ENCODE results near the gene OR10K1.
"Not testable (repeated sequence)": the region's sequence is repeated elsewhere in the genome, so short reads cannot be mapped to it uniquely, and the experiment has no call there.

Gene OR10K1, protein sequence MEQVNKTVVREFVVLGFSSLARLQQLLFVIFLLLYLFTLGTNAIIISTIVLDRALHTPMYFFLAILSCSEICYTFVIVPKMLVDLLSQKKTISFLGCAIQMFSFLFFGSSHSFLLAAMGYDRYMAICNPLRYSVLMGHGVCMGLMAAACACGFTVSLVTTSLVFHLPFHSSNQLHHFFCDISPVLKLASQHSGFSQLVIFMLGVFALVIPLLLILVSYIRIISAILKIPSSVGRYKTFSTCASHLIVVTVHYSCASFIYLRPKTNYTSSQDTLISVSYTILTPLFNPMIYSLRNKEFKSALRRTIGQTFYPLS

DNA sequence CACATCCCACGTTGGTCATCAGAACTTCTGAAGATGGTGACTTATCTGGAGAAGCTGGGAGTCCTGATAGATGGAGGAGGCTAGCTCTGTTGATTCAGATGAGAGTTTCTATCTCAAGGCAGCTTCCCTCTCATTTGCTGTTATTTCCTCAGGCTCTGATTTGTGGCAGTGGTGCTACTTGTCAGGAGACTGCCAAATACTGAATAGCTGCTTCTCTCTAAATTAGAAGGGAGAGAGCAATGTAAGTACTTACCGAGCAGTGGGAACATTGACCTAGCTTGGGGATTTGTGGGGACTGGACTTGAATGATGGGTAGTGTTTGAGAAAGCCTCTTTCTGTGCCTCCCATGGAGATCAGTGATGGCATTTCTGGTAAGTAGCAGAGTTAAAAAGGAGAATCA is at the start of gene OR10K1:
TSS of gene OR10K1 (plus strand) at position 301 of the 400 bp plus-strand sequence. CDS start 3,728 bp downstream, outside the sequence.
- DNase-seq (ENCODE audit: low read depth in 2 of 2), result no peak

DNA sequence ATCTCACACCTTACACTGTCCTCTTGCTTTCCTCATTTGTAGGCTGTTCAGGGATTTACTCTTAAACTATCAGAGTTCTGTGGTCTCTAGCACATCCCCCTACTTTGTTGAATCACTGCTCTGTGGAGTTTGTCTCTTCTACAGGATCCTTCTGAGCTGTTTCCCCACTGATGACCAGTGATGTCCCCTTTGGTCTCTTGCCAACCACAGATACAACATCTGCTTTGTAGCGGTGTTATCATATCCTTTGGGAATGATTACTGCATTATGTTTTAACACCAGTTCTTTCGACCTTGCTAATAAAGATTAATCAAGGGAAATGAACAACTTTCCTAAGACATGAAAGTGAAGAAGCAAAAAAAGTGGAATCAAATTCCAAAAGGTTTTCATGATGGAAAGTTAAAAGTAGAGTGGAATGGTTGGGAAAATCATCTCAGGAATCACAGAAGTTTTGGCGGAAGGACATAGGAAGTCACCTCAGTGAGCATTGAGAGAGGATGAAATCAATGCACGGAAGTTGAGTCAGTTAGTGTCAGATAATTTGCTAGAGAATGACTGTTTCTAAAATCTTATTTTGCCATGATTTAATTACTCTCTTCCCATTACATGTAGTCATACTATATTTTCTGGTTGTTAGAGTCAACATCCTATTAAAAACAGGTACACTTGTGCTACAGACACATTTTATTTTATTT is 46.8 kb upstream of the OR10K1 start:
- DNase-seq (ENCODE audit: low read depth in 2 of 2), result no peak

DNA sequence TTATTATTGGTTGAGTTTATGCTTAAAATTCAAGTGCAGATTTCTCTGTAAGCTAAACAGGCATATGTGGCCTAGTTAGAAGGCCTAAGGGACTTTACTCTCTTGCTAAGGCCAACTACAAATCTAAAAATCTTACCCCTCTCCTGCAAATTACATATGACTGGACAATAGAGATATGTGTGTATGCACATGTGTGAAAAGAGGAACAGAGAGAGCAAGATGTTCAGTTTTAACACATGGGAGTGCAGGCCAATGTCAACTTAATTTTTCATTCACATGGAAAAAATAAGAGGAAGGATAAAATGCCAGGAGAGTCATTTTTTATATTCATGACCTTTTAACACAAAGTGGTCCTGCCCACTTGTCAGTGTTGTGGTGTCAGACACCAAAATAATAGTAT is 44.0 kb upstream of the OR10K1 start:
- no peak for DNase-seq (ENCODE audit: low read depth in 2 of 2)

DNA sequence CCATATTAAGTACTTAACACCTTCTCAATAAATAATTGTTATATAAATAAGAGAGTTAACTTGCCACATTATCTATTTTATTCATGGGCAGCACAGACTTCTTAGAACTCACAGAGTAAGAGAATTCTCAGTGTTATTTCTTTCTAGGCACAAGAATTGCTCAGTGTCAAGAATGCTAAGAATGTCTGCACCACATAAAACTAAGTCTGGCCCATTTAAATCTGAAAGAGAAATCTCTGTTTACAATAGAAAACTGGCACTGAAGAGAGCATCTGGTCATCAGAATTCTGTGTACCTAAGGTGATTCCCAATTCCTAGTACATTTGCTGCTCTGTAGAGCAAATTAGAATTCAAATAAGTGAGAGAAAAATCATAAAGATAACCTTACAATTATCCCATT is 39.4 kb upstream of the OR10K1 start:
- no peak for DNase-seq (ENCODE audit: low read depth in 2 of 2)

DNA sequence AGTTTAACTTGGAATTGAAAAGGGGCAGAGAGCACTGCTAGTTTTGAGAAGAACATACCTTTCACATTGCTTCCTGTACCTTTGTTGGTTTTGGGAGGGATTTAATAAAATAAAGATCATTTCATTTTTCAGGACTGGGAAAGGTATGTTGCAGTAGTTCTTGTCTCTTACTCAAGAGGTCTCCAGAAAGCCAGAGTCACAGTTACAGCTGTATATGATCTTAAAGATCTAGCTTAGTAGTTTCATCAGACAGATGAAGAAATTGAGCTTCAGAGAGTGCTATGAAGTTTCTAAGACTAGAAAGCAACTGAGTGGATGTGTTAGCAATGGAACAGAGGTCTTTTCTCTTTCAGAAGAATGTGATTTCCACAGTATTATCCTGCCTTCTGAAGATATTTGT is 36.6 kb upstream of the OR10K1 start:
- no peak for DNase-seq (ENCODE audit: low read depth in 2 of 2)

- no peak for DNase-seq (ENCODE audit: low read depth in 2 of 2)
Measured at GRCh38 chr1:158426137-158426536, 35.5 kb upstream of the OR10K1 start, which contains the start of gene OR10K2. TSS of gene OR10K2 (minus strand) at chr1:158426237. CDS start at chr1:158420866, 5,371 bp downstream.

DNA sequence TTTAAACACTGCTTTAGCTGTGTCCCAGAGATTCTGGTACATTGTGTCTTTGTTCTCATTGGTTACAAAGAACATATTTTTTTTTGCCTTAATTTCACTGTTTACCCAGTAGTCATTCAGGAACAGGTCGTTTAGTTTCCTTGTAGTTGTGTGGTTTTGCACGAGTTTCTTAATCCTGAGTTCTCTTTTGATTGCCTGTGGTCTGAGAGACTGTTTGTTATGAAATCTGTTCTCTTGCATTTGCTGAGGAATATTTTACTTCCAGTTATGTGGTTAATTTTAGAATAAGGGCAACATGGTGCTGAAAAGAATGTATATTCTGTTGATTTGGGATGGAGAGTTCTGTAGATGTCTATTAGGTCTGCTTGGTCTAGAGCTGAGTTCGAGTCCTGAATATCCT is 31.5 kb upstream of the OR10K1 start:
- not testable (repeated sequence) for DNase-seq (ENCODE audit: low read depth in 2 of 2)

- no peak for DNase-seq (ENCODE audit: low read depth in 2 of 2)
Measured at GRCh38 chr1:158434741-158435140, 26.9 kb upstream of the OR10K1 start.

DNA sequence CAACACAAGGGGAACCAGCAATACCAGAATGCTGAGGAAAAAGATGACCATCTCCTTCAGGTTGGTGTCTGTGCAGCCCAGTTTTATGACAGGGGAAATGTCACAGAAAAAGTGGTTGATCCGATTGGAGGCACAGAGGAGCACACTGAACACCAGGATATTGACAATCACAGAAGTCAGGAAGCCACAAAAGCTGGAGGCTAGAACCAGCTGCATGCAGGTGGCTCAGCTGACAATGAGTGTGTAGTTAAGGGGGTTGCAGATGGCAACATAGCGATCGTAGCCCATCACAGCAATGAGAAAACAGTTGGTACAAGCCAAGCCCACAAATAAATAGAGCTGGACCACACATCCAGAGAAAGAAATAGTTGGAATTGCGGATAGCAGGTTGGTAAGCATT is 16.3 kb upstream of the OR10K1 start:
- no peak for DNase-seq (ENCODE audit: low read depth in 2 of 2)

- no peak for DNase-seq (ENCODE audit: low read depth in 2 of 2)
Measured at GRCh38 chr1:158454537-158454936, 7.1 kb upstream of the OR10K1 start.

- DNase-seq (ENCODE audit: low read depth in 2 of 2), result no peak
Measured at GRCh38 chr1:158457246-158457645, 4.4 kb upstream of the OR10K1 start.

DNA sequence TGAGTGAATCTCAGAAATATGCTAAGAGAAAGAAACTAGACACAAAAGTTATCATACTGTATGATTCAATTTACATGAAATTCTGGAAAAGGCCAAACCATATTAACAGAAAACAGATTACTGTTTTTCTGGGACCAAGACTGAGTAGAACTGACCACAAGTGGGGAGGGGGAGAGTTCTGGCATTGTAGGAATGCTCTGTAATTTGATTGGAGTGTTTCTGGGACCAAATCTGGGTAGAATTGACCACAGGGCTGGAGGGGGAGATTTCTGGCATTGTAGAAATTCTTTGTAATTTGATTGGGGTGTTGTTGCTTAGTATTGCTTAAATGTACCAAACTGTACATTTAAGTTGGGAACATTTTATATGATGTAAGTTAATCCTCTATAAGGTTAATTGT is 3.4 kb upstream of the OR10K1 start:
- DNase-seq (ENCODE audit: low read depth in 2 of 2), result no peak

- no peak for DNase-seq (ENCODE audit: low read depth in 2 of 2)
Measured at GRCh38 chr1:158471920-158472319, 10.3 kb downstream of the OR10K1 start, which contains the start of gene OR10R2. TSS of gene OR10R2 (plus strand) at chr1:158472220. CDS start at chr1:158472326, 106 bp downstream.

GRCh38 chr1:158485455-158485854 is 23.8 kb downstream of the OR10K1 start:
- no peak for DNase-seq (ENCODE audit: low read depth in 2 of 2)

GRCh38 chr1:158491316-158491715 is 29.7 kb downstream of the OR10K1 start:
- no peak for DNase-seq (ENCODE audit: low read depth in 2 of 2)

DNA sequence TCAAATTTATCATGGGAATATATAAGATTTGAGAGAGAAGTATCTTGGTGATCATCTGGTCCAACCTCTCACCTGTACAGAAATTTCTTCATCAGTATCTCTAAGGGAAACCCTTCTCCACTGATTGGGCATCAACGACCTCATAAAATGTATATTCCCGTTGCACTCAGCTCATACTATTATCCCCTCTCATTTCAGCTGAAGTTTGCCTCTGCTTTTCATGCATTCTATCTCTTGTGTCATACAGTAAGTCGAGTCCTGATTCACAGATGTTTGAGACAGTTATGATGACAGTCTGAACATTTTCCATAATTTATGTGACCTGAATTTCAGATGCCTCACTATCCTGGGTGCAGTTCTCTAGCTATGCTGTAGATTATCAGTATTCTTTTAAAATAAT is 31.4 kb downstream of the OR10K1 start:
- no peak for DNase-seq (ENCODE audit: low read depth in 2 of 2)

DNA sequence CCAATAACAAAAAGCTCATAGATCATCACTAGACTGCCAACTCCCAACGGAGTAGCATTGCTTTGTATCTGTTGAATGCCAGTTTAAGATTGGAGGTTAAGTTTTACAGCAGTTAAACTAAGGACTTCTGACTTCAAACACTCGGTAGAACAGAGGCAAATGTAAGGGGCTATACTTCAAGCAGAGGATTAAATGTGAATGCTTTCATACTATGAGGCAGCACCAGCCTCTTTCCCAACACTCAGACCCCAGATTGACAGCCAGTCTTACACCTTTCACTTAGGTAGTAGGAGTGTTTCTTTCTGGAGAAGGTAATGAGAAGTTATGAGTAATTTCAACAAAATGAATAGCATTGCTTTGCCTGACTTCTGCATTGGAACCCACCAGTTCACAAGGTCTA is 33.2 kb downstream of the OR10K1 start:
- no peak for DNase-seq (ENCODE audit: low read depth in 2 of 2)

DNA sequence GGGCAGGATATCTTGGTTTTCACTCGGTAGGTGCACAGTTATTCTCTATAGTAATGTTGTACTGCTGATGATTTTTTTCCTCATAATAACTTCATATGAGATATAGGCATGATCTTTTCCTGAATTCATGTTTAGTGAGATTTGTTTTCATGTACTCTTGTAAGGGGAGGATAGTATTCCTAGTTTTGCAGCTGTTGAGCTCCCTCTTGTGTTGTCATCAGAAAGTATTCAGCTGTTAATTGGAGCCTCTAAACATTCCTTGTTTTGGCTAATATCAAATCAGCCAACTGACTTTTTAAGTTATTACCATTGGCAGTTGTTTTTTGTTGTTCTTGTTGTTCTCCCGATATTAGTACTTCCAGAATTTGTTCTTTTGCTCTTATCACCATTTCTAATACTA is 34.7 kb downstream of the OR10K1 start:
- no peak for DNase-seq (ENCODE audit: low read depth in 2 of 2)

GRCh38 chr1:158506369-158506987 is 44.8 kb downstream of the OR10K1 start:
- peak; percentile 1 to 9 for DNase-seq (ENCODE audit: low read depth in 2 of 2)

- DNase-seq (ENCODE audit: low read depth in 2 of 2), result no peak
Measured at GRCh38 chr1:158507511-158507910, 45.9 kb downstream of the OR10K1 start.

- DNase-seq (ENCODE audit: low read depth in 2 of 2), result no peak
Measured at GRCh38 chr1:158509471-158510156, 48.0 kb downstream of the OR10K1 start.

DNA sequence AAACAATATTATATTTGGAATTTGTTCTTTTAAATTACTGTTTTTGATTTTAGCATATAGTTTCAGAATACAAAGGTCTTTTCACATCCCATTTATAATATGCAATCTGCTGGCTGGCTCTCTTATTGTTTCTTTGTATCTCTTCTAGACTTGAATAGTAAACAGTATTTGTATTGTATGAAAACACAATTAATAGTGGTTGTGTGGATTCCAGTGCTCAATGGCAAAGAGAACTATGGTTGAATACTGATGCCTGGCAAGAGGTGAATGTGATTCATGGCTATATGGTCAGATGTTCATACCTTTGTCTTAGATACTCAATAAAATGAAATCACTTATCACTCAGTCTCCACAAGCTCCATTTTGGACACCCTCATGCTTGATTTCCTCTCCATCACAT is 55.3 kb downstream of the OR10K1 start:
- no peak for DNase-seq (ENCODE audit: low read depth in 2 of 2)
